ENCODE data around the gene PHF23.

Gene PHF23

GRCh38 chr17:7237761-7238419, 1.4 kb downstream of the PHF23 start:
- DNase-seq (ENCODE audit: low spot score): no peak

DNA sequence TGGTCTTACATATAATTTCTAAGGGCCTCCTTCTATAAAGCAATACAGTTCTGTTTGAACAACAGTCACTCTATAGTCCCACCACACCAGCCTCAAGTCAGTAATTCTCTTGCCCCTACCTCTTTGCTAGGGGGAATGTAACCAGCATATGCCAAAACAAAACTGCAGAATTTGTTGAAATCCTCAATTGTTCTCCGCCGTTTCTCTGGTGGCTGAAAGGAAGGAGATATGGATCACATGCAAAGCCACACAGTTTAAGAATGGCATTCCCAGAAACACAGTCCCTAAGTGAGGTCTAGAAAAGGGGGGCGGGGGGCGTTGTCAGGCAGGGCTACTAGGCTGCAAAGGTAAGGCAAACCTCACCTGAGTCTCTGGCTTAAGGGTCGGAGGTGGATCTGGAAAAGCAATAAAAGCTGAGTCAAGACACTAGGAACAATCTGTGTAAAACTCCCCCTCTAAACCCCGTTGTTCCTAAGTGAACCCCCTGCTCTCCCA, 1.9 kb downstream of the PHF23 start:
- no peak for DNase-seq (ENCODE audit: low spot score)

DNA sequence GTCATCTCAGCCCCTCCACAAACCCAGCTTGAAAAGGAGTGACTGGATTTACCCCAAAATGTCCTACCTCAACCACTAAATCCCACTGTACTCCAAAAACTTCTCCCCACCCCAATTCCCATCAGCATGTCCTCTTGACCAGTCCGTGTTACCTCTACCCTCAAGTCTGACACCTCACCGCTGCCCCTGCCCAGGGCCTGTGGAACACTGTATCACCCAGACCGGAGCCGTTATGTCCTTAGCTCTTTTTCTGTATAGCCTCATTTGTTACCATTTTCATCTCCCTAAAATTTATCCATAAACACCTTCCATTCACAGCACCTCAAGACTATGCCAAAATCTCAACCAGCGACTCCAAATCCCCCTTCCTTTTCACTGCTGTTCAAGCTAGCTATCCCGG, 2.4 kb downstream of the PHF23 start:
- no peak for DNase-seq (ENCODE audit: low spot score)

GRCh38 chr17:7235693-7236665, 3.3 kb downstream of the PHF23 start:
- no peak for DNase-seq (ENCODE audit: low spot score)

DNA sequence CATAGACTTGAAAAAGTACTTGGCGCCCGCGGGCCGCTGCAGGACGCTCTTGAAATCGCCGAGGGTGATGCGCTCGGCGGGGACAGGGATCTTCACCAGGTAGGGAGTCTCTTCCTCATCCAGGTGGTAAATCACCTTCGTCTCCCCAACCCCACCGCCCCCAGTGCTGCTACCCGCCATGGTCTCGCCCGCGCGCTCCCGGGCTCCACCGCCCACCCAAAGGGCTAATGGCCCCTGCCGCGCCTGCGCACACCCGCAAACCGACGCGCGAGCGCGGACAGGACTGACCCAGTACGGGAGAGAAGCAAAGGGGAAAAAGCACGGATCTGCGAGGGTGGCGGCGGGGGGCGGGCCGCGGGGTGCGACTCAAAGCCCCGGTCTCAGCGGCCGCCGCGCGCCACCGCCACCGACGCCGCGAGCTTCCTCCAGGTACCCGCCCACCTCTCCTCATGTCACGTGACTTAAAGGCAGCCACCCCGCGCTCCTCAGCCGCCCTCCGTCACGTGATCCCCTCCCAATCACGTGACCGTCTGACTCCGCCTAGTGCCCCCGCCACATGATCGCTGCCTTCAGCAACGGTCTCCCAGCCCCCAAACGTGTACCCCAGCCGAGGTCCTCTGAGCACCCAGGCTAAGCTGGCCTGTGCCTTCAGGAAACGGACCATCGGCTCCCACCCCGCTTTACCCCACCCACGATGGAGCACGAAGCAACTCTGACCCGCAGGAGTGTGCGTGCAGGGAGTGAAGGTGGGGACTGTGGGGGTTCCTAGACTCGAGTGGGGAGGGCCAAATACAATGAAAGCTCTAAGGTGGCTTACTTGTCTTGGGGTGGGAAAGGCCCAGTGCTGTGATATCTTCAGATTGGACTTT, 4.9 kb downstream of the PHF23 start, which contains the start of gene DVL2:
TSS of gene DVL2 (minus strand) at position 435 of the 869 bp plus-strand sequence. CDS start at position 180, 255 bp downstream.
- peak; percentile 95 for DNase-seq (ENCODE audit: low spot score)

GRCh38 chr17:7233701-7234082, 5.6 kb downstream of the PHF23 start:
- no peak for DNase-seq (ENCODE audit: low spot score)

GRCh38 chr17:7232114-7232513, 7.1 kb downstream of the PHF23 start:
- no peak for DNase-seq (ENCODE audit: low spot score)

GRCh38 chr17:7229504-7229903, 9.8 kb downstream of the PHF23 start:
- no peak for DNase-seq (ENCODE audit: low spot score)

DNA sequence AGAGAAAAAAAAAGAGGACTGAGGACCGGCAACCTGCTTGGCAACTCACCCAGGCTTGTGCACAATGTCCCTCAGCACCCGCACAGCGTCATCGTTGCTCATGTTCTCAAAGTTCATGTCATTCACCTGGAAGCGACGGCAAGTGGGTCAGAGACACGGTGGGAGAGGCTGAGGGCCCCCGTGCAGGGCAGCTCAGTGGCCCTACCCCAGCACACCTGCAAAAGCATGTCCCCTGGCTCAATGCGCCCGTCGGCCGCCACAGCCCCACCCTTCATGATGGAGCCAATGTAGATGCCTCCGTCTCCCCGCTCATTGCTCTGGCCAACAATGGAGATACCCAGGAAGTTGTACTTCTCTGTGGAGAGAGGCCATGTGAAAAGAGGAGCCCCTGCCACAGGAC, 10.3 kb downstream of the PHF23 start:
- no peak for DNase-seq (ENCODE audit: low spot score)

- no peak for DNase-seq (ENCODE audit: low spot score)
These were observed 12.2 kb downstream of the PHF23 start for GRCh38 chr17:7226721-7227710.

DNA sequence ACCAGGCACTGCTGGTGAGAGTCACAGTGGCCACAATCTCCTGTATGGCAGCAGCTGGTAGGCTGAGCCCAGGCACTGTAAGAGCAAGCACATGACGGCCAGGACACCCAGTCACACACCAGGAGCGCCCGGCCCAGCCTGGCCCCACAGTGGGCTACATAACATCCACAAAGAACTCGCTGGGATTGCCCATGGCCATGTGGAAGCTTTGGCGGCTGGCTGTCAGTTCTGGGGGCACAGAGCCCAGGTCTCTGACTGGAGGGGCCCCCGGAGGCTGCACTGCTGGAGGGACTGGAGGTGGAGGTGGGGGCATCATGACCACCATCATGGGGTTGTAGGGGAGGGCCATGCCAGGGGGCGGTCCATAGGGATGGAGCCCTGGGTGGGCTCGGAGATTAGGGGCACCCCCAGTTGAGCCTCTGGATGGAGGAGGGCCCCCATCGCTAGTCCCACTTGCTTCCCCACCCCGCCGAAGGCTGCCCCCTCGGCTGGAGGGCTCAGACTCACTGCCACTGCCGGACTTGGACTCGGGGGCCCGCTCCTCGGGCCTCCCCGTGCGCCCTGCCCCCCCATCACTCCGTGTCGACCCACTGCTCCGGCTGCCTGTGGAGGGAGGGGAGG, 13.4 kb downstream of the PHF23 start:
- no peak for DNase-seq (ENCODE audit: low spot score)

DNA sequence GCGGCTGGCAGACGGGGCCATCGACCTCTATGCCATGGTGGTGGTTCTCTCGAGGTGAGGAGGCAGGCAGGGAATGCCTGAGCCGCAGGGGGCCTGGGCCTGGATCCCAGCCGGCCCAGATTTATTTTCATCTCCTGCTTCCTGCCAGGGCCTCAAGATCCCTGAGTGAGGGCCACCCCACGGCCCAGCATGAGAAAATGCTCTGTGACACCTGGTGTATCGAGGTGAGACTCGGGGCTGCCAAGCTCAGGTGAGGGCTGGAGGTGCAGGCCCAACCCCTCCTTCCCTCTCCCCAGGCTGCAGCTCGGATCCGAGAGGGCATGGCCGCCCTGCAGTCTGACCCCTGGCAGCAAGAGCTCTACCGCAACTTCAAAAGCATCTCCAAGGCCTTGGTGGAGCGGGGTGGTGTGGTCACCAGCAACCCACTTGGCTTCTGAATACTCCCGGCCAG, 14.6 kb downstream of the PHF23 start:
- DNase-seq (ENCODE audit: low spot score): no peak

DNA sequence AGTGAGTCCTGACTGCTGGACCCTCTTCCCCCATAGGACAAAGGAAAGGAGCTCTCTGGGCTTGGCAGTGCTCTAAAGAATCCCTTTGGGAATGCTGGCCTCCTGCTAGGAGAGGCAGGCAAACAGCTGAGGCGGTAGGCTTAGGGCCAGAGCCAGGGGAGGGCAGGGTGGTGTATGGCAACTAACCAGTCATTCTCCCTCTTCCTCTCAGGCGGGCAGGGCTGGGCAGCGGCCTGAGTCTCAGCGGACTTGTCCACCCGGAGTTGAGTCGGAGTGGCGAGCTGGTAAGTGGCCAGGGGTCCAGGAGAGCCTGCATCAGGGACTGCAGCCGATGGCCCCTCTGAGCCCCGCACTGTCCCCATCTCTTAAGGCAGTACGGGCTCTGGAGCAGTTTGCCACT, 15.1 kb downstream of the PHF23 start:
- DNase-seq (ENCODE audit: low spot score): no peak

DNA sequence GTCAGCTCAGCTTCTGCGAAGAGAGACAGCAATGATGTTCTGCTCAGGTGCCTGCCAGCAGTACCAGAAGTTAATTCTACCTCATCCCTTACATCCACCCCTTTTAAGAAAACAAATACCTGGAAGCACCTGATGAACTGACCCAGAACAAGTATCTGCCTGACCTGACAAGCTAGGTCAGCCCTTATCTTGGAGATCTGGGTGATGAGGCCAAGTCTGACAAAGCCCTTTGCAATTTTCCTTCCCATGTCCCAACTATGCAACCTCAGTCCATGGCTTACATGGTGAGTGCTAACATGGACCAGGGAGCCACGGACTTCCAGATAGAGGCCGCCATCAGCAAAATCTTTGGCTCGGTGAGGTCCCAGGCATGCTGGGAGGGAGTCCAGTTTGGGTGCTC, 15.9 kb downstream of the PHF23 start:
- no peak for DNase-seq (ENCODE audit: low spot score)

DNA sequence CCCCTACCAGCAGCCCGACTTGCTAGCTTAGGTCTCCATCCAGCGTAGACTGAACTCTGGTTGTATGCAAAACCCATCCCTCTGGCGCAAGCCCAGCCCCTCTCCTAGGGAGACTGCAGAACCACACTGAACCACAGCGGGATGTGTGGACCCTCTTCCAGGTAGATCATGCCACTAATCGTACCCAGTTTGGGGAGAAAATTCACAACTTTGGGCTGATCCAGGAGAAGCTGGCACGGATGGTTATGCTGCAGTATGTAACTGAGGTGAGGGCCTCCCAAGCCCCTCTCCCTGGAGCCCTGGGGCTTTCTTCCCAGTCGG, 16.3 kb downstream of the PHF23 start:
- no peak for DNase-seq (ENCODE audit: low spot score)

DNA sequence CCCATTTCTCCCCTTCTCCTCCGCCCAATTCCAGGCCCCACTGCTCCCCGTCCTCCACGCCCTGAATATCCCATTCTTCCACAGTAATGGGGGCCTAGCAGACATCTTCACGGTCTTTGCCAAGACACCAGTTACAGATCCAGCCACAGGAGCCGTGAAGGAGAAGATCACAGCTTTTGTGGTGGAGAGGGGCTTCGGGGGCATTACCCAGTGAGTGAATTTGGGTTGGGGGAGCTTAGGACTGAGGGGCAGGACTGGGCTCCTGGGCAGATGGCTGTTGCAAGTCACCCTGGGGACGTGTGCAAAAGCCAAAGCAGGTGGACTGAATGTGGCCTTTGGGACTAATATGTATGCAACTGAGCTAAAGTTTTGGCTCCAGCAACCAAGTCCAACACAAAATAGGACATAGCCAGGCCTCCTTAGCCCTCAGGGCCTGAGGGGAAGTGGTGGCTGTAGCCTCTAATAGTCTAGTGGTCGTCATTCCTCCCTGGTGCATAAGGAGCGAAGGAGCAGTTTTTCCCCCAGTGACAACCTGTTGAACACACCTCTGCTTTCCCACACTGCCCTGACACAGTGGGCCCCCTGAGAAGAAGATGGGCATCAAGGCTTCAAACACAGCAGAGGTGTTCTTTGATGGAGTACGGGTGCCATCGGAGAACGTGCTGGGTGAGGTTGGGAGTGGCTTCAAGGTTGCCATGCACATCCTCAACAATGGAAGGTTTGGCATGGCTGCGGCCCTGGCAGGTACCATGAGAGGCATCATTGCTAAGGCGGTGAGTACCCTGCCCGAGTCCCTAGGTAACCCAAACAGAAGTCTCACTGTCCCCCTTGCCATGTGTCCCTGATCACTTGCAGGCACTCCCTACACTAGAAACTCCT, 16.9 kb downstream of the PHF23 start:
- no peak for DNase-seq (ENCODE audit: low spot score)

- no peak for DNase-seq (ENCODE audit: low spot score)
These were observed 17.8 kb downstream of the PHF23 start for GRCh38 chr17:7221278-7222092.

DNA sequence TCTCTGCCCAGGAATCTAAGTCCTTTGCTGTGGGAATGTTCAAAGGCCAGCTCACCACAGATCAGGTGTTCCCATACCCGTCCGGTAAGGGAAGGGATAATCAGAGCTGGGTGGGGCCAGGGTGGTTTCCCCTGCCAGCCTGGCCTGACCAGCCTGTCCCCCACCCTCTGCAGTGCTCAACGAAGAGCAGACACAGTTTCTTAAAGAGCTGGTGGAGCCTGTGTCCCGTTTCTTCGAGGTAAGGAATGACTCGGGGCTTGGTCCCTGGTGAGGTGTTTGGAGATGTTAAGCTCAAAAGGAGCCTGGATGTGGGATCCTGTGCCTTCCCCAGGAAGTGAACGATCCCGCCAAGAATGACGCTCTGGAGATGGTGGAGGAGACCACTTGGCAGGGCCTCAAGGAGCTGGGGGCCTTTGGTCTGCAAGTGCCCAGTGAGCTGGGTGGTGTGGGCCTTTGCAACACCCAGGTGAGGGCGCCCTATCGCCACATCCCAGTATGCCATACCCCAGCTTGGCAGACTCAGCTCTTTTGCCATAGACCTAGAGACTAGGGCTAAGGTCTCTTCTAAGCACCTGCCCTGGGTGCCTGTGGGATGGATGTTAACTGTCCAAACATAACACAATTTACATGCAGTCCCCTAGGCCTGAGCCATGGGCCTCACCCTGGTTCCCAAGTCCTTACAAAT, 18.5 kb downstream of the PHF23 start:
- DNase-seq (ENCODE audit: low spot score): no peak

All from putamen (tissue), 1 donor.